HG03175 (cell line): ENCODE data around the gene SMIM10L1.

Source experiments
- ATAC-seq: cut with Tn5 transposase; IDR thresholded peaks from one replicate; pipeline ENCODE4 v1.9.1; 2021; ENCODE audit warnings: mild to moderate bottlenecking, moderate library complexity; ENCODE audit not compliant: unreplicated experiment

Gene SMIM10L1

GRCh38 chr12:11183011-11183410 is 12.0 kb downstream of the SMIM10L1 start:
- ATAC-seq, result no peak

- no peak for ATAC-seq
These were observed 15.8 kb downstream of the SMIM10L1 start, which contains the start of gene TAS2R42 for GRCh38 chr12:11186837-11187236. TAS2R42 (minus strand) TSS chr12:11186937; CDS start chr12:11186937, 0 bp downstream.

- no peak for ATAC-seq
These were observed 31.8 kb downstream of the SMIM10L1 start for GRCh38 chr12:11202811-11203210.

GRCh38 chr12:11204173-11204572 is 33.2 kb downstream of the SMIM10L1 start:
- ATAC-seq, result no peak

GRCh38 chr12:11209113-11209512 is 38.1 kb downstream of the SMIM10L1 start:
- no peak for ATAC-seq
